ENCODE data around the gene RIPOR3.

The RIPOR3 gene

DNA sequence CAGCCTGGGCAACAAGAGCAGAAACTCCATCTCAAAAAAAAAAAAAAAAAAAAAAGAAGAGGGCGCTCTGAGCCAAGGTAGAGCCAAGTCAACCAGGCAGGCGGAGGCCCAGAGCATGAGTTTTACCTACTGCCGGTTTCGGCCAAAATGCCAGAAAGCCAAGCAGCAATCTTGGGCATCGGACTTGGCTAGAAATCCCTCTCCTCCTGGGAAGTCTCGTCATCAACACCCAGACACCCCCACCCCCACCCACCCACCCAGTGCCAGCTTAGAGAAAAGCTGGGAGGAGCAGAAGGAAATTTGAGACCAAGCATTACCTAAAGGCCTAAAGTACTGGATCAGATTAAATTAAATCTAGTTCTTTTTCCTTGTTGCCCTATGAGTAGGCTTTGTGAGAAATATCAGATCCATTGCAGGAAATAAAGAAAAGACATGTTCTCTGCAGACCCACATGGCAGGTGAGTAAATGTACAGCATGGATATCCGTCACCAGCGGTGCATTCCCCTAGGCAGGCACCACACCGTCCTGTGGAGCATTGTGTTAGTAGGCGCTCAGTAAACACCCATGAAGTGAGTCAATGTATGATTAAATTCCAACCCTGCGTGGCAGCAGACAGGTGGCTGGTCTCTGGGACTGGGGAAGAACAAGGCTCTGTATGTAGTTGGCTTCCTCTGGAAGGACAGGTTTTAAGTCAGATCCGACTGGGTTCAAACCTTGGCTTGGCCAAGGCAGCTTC lies 21.0 kb downstream of the RIPOR3 start:
- Mint-ChIP-seq H3K27ac (no peak overlapping the region), H3K27me3 (peaks cover 4% of the 10 kb centered on the region), H3K9me3 (no peaks in the 10 kb centered on the region), H3K4me1 (ENCODE audit: low read depth) (no peaks in the 10 kb centered on the region), H3K4me3 (no peak overlapping the region), H3K36me3 (ENCODE audit: low read depth) (no peaks in the 10 kb centered on the region)
- no peak for DNase-seq

DNA sequence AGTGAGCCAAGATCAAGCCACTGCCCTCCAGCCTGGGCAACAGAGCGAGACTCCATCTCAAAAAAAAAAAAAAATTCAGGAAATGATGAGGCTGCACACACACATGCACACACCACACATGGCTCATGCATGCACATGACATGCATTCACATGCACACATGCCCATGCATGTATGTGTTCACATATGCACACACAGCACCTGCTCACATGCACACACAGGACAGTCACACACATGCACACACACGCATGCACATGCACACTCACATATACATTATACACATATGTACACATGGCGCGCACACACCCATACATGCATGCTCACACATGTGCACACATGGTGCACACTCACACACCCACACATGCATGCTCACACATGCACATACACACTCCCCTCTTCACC lies 22.5 kb downstream of the RIPOR3 start:
- Mint-ChIP-seq H3K9me3 (no peaks in the 10 kb centered on the region), H3K27me3 (peaks cover 4% of the 10 kb centered on the region), H3K27ac (no peak overlapping the region), H3K4me1 (ENCODE audit: low read depth) (no peaks in the 10 kb centered on the region), H3K36me3 (ENCODE audit: low read depth) (no peaks in the 10 kb centered on the region), H3K4me3 (no peak overlapping the region)
- DNase-seq: no peak

DNA sequence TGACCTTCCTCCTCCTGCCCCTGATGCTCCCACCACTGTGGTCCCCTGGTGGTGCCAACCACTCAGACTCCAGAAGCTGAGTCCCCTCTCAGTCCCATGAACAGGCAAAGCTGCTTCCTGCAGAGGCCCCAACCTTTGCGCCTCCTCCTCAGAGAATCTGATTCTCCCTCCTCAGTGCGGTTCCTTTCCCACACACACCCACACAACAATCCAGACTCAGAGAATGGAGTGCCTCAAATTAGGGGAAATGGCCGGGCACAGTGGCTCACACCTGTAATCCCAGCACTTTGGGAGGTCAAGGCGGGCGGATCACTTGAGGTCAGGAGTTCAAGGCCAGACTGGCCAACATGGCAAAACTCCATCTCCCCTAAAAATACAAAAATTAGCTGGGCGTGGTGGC lies 23.0 kb downstream of the RIPOR3 start:
- Mint-ChIP-seq H3K27me3 (peaks cover 4% of the 10 kb centered on the region), H3K9me3 (no peaks in the 10 kb centered on the region), H3K36me3 (ENCODE audit: low read depth) (no peaks in the 10 kb centered on the region), H3K27ac (no peak overlapping the region), H3K4me1 (ENCODE audit: low read depth) (no peaks in the 10 kb centered on the region), H3K4me3 (no peak overlapping the region)
- no peak for DNase-seq

DNA sequence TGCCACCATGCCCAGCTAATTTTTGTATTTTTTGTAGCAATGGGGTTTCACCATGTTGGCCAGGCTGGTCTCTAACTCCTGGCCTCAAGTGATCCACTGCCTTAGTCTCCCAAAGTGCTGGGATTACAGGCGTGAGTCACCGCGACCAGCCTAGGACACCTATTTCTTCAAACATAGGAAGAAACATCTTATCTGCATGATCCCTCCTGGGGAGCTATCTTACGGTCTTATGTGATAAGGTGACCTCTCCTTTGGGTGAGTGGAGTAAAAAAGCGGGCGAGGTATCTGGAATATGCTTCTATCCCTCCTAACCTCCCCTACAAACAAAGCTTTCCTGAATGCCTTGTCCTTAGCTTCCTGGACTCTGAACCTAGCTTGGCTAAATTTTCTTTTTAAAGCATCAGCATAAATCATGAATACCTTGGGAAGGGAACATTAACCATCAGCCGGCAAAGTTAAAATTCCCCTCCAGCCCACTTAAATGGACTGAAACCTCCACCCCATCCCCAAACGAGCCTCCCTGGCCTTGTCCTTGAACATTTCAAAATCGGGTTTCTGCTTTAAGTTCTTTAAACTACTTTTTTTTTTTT lies 24.5 kb downstream of the RIPOR3 start:
- no peaks in the 10 kb centered on the region for H3K4me1 Mint-ChIP-seq (ENCODE audit: low read depth)
- DNase-seq: no peak
- H3K9me3 Mint-ChIP-seq: no peaks in the 10 kb centered on the region
- no peak overlapping the region for H3K27ac Mint-ChIP-seq
- H3K36me3 Mint-ChIP-seq (ENCODE audit: low read depth): no peaks in the 10 kb centered on the region
- H3K4me3 Mint-ChIP-seq: no peak overlapping the region
- H3K27me3 Mint-ChIP-seq: peaks cover 4% of the 10 kb centered on the region

DNA sequence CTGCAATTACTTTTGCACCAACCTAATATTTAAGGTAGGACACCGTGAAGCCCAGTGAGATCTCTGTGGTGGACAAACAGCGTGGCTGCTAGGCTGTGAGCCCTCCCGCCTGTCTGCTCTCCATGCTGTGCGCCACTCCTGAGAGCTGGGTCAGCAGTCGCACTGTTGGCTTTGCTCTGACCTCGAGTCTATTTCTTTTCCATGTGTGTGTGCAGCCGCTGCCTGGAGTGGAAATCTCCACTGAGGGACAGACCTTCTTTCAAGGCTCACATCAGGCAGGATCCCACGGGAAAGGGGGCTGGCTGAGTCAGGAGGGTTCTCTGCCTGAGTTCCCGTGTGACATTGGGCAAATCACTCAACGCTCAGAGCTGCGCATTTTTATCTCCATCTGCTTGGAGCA lies 27.1 kb downstream of the RIPOR3 start:
- no peaks in the 10 kb centered on the region for H3K36me3 Mint-ChIP-seq (ENCODE audit: low read depth)
- peaks cover 12% of the 10 kb centered on the region for H3K27me3 Mint-ChIP-seq
- no peak overlapping the region for H3K27ac Mint-ChIP-seq
- no peaks in the 10 kb centered on the region for H3K9me3 Mint-ChIP-seq
- H3K4me3 Mint-ChIP-seq: no peak overlapping the region
- no peaks in the 10 kb centered on the region for H3K4me1 Mint-ChIP-seq (ENCODE audit: low read depth)
- no peak for DNase-seq

DNA sequence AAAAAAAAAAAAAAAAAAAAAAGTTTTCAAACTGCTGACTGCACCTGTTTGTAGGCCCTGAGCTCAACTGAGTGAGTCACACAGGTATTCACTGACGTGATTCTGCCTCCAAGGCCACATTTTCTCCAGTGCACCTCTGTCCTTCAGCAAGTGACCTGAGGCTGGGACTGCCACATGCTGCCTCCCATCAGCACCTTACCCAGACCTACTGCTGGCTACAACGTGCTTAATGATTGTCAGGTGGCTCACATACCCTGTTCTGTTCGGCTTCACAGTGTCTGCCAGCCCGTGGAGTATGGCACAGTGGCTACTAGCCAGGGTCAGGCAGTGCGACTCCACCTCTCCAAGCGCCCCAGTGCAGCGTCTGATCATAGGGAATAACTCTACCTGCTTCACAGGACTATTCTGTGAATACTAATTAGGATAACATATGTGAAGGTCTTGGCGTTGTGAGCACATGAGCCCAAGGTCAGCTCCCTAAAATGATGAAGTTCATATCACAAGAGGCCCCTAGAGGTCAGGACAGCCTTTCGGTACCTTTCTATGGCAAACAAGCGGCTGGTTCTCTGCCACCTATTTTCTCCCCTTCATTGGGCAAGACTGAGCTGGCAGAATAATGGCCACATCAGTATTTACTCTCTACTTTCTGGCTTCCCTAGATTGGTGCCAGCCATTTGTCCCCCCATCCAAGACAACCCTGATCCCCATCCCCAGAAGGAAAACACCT lies 28.1 kb downstream of the RIPOR3 start:
- Mint-ChIP-seq H3K9me3 (no peaks in the 10 kb centered on the region), H3K4me1 (ENCODE audit: low read depth) (no peaks in the 10 kb centered on the region), H3K4me3 (no peak overlapping the region), H3K36me3 (ENCODE audit: low read depth) (no peaks in the 10 kb centered on the region), H3K27me3 (peaks cover 13% of the 10 kb centered on the region), H3K27ac (no peak overlapping the region)
- DNase-seq: no peak

DNA sequence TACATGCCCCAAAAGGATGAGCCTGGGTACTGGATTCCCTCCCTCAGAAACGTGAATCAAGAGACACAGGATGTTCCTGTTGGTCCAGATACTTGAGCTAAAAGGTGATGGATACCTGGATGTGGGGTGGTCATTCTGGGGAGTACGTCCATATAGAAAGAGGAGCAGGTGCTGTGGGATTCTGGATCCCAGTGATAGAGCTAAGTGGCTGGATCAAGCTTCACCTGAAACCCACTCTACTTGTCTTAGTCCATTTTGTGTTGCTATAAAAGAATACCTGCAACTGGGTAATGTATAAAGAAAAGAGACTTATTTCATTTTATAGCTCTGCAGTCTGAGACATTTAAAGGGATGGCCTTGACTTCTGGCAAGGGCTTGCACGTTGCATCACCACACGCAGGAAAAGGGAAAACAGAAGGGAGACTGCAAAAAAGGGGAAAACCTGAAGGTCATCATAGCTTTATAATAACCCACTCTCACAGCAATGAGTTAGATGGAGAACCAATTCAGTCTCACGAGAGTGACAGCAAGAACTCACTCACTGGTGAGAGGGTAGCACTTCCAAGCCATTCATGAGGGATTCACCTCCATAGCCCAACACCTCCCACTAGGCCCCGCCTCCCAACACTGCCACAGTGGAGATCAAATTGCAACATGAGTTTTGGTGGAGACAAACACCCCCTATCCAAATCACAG lies 31.2 kb downstream of the RIPOR3 start:
- Mint-ChIP-seq H3K27me3 (peaks cover 11% of the 10 kb centered on the region), H3K9me3 (no peaks in the 10 kb centered on the region), H3K36me3 (ENCODE audit: low read depth) (no peaks in the 10 kb centered on the region), H3K4me1 (ENCODE audit: low read depth) (no peaks in the 10 kb centered on the region), H3K4me3 (no peak overlapping the region), H3K27ac (no peak overlapping the region)
- no peak for DNase-seq

DNA sequence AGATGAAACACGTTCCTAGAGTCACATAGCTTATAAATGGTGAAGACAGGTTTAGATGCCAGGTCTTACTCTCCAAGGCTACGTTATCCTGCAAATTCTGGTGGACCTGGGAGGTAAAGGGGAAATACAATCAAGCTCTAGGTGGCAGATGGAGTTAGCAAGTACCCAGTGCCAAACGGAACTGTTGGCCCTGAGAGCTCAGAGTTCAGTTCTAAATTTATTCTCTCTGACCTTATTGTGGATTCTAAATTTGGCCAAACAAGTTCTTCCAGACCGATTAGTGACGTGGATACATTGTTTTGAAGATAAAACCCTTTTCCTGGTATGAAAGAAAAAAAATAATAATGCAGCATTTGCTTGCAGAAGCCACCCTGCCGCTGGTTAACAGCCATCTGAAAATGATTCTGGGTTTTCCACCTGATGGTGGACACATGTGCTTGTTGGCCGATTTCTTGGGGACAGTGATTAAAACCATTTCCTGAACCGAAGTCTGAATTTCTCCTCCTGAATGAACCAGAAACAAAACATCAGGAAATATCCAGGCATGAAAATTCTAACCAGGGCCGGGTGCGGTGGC lies 32.5 kb downstream of the RIPOR3 start:
- no peaks in the 10 kb centered on the region for H3K36me3 Mint-ChIP-seq (ENCODE audit: low read depth)
- H3K4me1 Mint-ChIP-seq (ENCODE audit: low read depth): no peaks in the 10 kb centered on the region
- H3K27me3 Mint-ChIP-seq: peaks cover 11% of the 10 kb centered on the region
- H3K9me3 Mint-ChIP-seq: no peaks in the 10 kb centered on the region
- no peak overlapping the region for H3K27ac Mint-ChIP-seq
- DNase-seq: no peak
- H3K4me3 Mint-ChIP-seq: no peak overlapping the region

DNA sequence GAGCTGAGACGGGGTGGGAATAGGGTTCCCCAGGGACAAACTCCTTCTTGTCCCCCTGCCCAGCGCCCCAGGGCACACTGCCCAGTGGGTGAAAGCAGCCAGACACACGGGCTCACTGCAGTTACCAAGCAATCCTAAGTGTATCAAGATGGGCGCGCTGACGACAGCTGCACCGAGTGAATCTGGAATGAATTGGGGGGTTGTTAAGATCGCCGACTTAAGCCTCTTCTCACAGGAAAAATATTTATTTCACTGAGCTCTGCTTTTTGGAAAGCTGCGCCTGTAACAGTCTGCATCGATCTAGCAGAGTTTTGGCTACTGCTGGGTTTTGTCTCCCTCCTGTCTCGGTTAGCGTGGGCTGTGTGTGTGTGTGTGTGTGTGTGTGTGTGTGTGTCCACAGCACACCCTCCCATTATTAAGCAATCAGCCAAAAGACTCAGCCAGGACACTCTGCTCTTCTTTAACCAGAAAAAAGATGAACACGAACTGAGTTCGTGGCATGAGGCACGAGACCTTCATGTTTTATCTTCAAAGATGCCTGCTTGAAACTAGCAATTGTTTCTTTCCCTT lies 35.9 kb downstream of the RIPOR3 start:
- Mint-ChIP-seq H3K4me1 (ENCODE audit: low read depth) (no peaks in the 10 kb centered on the region), H3K27me3 (peaks cover 10% of the 10 kb centered on the region), H3K27ac (no peak overlapping the region), H3K9me3 (no peaks in the 10 kb centered on the region), H3K4me3 (no peak overlapping the region), H3K36me3 (ENCODE audit: low read depth) (no peaks in the 10 kb centered on the region)
- DNase-seq: no peak

DNA sequence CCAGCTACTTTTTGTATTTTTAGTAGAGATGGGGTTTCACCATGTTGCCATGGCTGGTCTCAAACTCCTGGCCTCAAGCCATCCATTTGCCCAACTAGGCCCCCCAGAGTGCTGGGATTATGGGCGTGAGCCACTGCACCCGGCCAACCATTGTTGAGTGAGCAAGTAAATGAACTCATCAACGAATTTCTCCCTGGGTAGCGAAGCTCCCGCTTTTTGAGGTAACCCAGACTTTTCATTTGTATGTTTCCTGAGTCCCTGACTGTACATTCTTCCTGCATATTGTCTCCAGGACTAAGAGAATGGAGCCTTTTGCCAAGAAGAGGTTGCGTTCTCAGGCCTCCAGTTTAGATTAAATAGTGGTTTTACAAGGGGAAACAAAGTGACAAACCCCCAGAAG lies 36.4 kb downstream of the RIPOR3 start:
- Mint-ChIP-seq H3K27me3 (peaks cover 5% of the 10 kb centered on the region), H3K9me3 (no peaks in the 10 kb centered on the region), H3K4me3 (no peak overlapping the region), H3K27ac (no peak overlapping the region), H3K4me1 (ENCODE audit: low read depth) (no peaks in the 10 kb centered on the region), H3K36me3 (ENCODE audit: low read depth) (no peaks in the 10 kb centered on the region)
- no peak for DNase-seq

DNA sequence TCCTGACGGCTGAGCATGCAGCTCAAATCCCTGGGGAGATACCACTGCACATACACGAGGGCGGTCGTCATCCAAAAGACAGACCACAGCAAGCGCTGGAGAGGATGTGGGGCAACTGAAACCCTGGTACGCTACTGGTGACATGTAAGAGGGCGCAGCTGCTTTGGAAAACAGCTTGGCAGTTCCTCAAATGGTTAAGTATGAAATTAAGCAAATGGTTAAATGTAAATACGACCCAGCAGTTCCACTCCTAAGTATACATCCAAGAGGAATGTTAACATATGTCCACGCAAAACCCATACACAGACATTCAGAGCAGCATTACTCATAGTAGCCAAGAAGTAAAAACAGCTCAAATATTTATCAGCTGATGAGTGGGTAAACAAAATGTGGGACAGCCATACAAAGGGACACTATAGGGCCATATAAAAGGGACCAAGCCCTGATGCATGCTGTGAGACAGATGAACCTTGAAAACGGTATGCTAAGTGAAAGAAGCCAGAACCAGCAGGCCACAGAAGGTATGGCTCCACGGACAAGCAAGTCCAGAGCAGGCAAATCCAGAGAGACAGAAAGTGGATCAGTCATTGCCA lies 38.5 kb downstream of the RIPOR3 start:
- Mint-ChIP-seq H3K27me3 (peaks cover 4% of the 10 kb centered on the region), H3K9me3 (no peaks in the 10 kb centered on the region), H3K4me1 (ENCODE audit: low read depth) (no peaks in the 10 kb centered on the region), H3K36me3 (ENCODE audit: low read depth) (no peaks in the 10 kb centered on the region), H3K4me3 (no peak overlapping the region), H3K27ac (no peak overlapping the region)
- DNase-seq: no peak

DNA sequence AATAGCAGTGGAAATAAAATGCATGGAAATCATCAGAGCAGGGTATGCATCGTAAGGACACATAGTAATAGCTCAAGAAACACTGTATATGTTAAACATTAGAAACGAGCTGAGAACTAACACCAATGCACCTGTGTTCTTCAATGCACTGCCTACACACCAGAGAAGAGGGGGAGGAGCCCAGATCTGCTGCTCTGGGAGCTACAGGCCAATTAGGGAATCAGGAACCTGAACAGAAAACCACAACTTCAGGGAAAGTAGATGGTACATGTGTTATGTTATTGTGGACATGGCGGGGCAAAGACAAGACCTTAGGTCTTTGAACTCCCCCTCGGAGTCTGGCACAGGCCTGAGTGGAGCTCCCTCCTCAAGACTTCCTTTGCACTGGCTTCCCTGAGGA lies 39.7 kb downstream of the RIPOR3 start:
- Mint-ChIP-seq H3K9me3 (no peaks in the 10 kb centered on the region), H3K36me3 (ENCODE audit: low read depth) (no peaks in the 10 kb centered on the region), H3K4me1 (ENCODE audit: low read depth) (no peaks in the 10 kb centered on the region), H3K27ac (no peak overlapping the region), H3K27me3 (peaks cover 4% of the 10 kb centered on the region), H3K4me3 (no peak overlapping the region)
- DNase-seq: no peak

DNA sequence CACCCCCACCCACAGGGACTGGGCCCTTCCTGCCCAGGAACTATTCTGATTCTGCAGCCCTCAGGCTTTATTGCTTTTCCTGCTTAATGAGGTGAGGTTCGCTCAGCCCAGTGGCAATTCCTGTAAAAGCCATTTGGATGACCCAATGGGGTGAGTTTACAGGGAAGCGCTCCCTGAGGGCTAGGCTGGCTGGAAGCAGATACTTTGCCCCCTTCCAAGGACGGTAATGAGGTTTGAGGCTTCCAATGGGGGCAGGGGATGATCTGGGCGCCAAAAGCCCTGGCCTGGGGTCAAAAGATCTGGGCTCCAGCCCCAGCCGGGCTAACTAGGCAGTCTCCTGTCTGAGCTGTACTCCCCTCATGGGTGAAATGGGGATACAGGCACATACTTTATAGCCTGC lies 41.8 kb downstream of the RIPOR3 start:
- Mint-ChIP-seq H3K4me3 (no peak overlapping the region), H3K27ac (no peak overlapping the region), H3K27me3 (peaks cover 4% of the 10 kb centered on the region), H3K9me3 (no peaks in the 10 kb centered on the region), H3K36me3 (ENCODE audit: low read depth) (no peaks in the 10 kb centered on the region), H3K4me1 (ENCODE audit: low read depth) (no peaks in the 10 kb centered on the region)
- DNase-seq: no peak

DNA sequence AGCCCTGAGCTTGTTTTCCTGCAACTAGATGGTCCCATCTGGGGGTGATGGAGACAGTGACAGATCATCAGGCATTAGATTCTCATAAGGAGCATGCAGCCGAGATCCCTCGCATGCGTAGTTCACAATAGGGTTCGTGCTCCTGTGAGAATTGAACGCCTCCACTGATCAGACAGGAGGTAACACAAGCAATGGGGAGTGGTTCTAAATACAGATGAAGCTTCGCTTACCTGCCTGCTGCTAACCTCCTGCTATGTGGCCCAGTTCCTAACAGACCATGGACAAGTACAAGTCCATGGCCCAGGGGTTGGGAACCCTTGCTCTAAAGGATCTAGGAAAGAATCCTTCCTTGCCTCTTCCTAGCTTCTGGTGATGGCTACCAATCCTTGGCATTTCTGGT lies 42.7 kb downstream of the RIPOR3 start:
- Mint-ChIP-seq H3K4me1 (ENCODE audit: low read depth) (no peaks in the 10 kb centered on the region), H3K27ac (no peak overlapping the region)

More for the DNA sequence above, 42.7 kb downstream of the RIPOR3 start:
- H3K4me3 Mint-ChIP-seq: no peak overlapping the region
- no peak for DNase-seq
- H3K9me3 Mint-ChIP-seq: no peaks in the 10 kb centered on the region
- H3K27me3 Mint-ChIP-seq: peaks cover 4% of the 10 kb centered on the region
- no peaks in the 10 kb centered on the region for H3K36me3 Mint-ChIP-seq (ENCODE audit: low read depth)

Data from activated T-cell treated with anti-CD3 and anti-CD28 coated beads, Interleukin-2, amount 50 U/mL, for 24 hours (primary cell).